Liver (tissue), 3 donors: ENCODE data around the gene ROMO1.

Experiments
- CTCF ChIP-seq: fragments of 150-350 bp; IDR thresholded peaks from 2 replicates; pipeline ENCODE4 v1.5.1; 2017; ENCODE audit warnings: improper control_type of control experiment, low read depth, low read length; ENCODE audit not compliant: missing input control
- EGR1 ChIP-seq, 2 donors: IDR thresholded peaks; 2 replicates each; pipeline ENCODE4 v1.6.1; 2016 to 2018; ENCODE audit warnings: antibody characterized with exemption in 2 of 2, low read depth in 2 of 2
- REST ChIP-seq: IDR thresholded peaks from 2 replicates; pipeline ENCODE4 v1.6.1; 2016; ENCODE audit warnings: antibody characterized with exemption, mild to moderate bottlenecking
- TAF1 ChIP-seq: conservative IDR thresholded peaks from 2 replicates; pipeline ENCODE4 v1.6.1; 2016; ENCODE audit warnings: antibody characterized with exemption, mild to moderate bottlenecking
- YY1 ChIP-seq: IDR thresholded peaks from 2 replicates; pipeline ENCODE4 v1.6.1; 2016; ENCODE audit warnings: antibody characterized with exemption, mild to moderate bottlenecking
- donor health status: healthy.
- donor health status: healthy.

- TF ChIP-seq CTCF: no peak
- TF ChIP-seq REST: no peak
- no peak for TF ChIP-seq TAF1
- TF ChIP-seq YY1: no peak
- TF ChIP-seq EGR1 (IDR thresholded peaks at IDR 0.05; ENCODE audit: low read depth in 2 of 2): no peak
Observed at GRCh38 chr20:35732644-35732982, 33.4 kb downstream of the ROMO1 start.
